Activated CD8-positive, alpha-beta T cell treated with anti-CD3 and anti-CD28 coated beads, Interleukin-2, amount 10 ng/mL, durations not matched to agents 7 days and 5 days (primary cell): ENCODE results near the gene RNF10. TPM values are rescaled to one million over a fixed set of nuclear protein-coding genes. Genes with fewer than 3 reads are reported as not detected.
"Not testable (repeated sequence)": the region's sequence is repeated elsewhere in the genome, so short reads cannot be mapped to it uniquely, and the experiment has no call there.

ENCODE experiments used
- ATAC-seq: fragments of 150-1000 bp; cut with Tn5 transposase; one replicate; pipeline ENCODE4 v1.10.0; 2021; ENCODE audit warnings: moderate library complexity
- CTCF ChIA-PET: fragments of 350-600 bp; sonication (Branson Sonifier 250); formaldehyde crosslinking; loops from one replicate; lab custom pipeline; 2021; ENCODE audit warnings: antibody characterized with exemption; lab: Charles Lee
- POLR2A ChIA-PET: fragments of 350-600 bp; sonication (Branson Sonifier 250); formaldehyde crosslinking; loops from one replicate; lab custom pipeline; 2021; ENCODE audit warnings: antibody characterized with exemption; lab: Charles Lee
- DNase-seq: peaks from one replicate; pipeline ENCODE4 v3.0.0-alpha.2; 2020
- H3K27ac Mint-ChIP-seq: one replicate; pipeline ENCODE4 v1.8.0; 2021; ENCODE audit warnings: mild to moderate bottlenecking, mixed read lengths
- H3K27me3 Mint-ChIP-seq: one replicate; pipeline ENCODE4 v1.8.0; 2021; ENCODE audit warnings: low read depth, mixed read lengths
- H3K36me3 Mint-ChIP-seq: one replicate; pipeline ENCODE4 v1.8.0; 2021; ENCODE audit warnings: low read depth, mixed read lengths
- H3K4me1 Mint-ChIP-seq: one replicate; pipeline ENCODE4 v1.8.0; 2021; ENCODE audit warnings: low read depth, mixed read lengths
- H3K4me3 Mint-ChIP-seq: one replicate; pipeline ENCODE4 v1.8.0; 2021; ENCODE audit warnings: mild to moderate bottlenecking, mixed read lengths
- H3K9me3 Mint-ChIP-seq: one replicate; pipeline ENCODE4 v1.8.0; 2022; ENCODE audit warnings: mixed read lengths; ENCODE audit not compliant: insufficient read depth
- total RNA-seq, 2 experiments: library from RNA; stranded (reverse); gene quantifications; one replicate each; pipeline ENCODE4 v1.2.3, GENCODE V29; 2021

The RNF10 gene
- total RNA-seq, result 100 to 1,000 TPM; 192 to 204 TPM

DNA sequence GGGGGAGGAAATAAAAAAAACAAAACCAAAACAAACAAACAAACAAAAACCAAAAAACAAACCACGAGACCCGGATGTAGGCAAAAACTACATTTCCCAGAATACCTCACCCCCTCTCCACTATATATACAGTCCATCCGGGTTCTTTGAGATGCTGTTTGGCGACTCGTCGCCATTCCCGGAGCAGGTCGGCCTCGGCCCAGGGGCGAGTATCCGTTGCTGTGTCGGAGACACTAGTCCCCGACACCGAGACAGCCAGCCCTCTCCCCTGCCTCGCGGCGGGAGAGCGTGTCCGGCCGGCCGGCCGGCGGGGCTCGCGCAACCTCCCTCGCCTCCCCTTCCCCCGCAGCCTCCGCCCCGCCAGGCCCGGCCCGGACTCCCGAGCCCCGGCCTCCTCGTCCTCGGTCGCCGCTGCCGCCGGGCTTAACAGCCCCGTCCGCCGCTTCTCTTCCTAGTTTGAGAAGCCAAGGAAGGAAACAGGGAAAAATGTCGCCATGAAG is at the start of gene RNF10:
Gene RNF10 (plus strand): TSS at position 154 of the 500 bp plus-strand sequence. CDS start 456 bp downstream, outside the sequence.
- no peaks in the 10 kb centered on the region for H3K27me3 Mint-ChIP-seq
- no peaks in the 10 kb centered on the region for H3K9me3 Mint-ChIP-seq
- ChIA-PET CTCF (interaction anchor here (0.5 to 1.5 kb wide), 3 partner anchors 48 to 430 kb away, joined by 3 to 11 read pairs (median 3); partner anchors contain the start of gene SRSF9), POLR2A (interaction anchor here (0.6 to 1.6 kb wide), 7 partner anchors 9 to 552 kb away, joined by 3 to 6 read pairs (median 4); partner anchors contain the start of genes POP5, RNU4-1 and RNU4-2)
- peaks cover 37% of the 10 kb centered on the region for H3K36me3 Mint-ChIP-seq
- H3K4me3 Mint-ChIP-seq, result peak within 1 kb of the TSS; percentile 88
- peak; percentile 75 for ATAC-seq
- peak within 1 kb of the TSS; percentile 87 for H3K27ac Mint-ChIP-seq
- DNase-seq, result peak; percentile 83
- H3K4me1 Mint-ChIP-seq, result peaks cover 52% of the 10 kb centered on the region

DNA sequence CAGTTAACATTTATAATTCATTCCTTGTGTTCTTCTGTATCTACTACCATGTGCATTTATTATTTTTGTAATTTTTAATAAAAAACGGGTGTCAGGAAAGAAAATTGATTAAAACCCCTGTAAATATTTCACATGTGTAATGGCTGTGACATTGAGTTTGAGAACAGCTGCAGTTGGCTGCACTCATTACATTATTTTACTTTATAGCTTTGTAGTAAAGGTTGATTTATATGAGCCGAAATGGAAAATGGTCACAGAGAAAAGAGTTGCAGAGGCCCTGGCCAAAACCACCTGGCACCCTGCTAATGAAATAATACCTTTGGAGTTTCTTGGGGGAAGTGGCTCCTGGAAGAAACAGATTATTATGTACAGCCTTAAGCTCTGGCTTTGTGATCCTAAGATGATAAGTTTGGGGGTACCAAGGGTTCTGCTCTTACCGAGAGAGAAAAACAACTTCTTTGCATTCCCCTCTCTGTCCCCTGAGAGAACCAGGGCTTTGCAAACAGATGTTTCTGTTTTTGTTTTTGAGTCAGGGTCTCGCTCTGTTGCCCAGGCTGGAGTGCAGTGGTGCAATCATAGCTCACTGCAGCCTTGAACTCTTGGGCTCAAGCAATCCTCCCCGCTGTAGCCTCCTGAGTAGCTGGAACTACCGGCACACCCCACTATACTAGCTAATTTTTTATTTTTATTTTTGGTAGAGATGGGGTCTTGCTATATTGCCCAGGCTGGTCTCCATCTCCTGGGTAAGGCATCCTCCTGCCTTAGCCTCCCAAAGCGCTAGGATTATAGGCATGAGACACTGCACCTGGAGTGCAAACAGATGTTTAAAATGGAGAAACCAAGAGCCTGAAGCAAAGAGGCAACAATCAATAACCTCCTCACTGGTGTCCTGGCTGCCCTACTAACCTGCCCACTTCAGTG is 47.9 kb upstream of the RNF10 start:
- no peak for ATAC-seq
- no peaks in the 10 kb centered on the region for H3K27me3 Mint-ChIP-seq
- POLR2A ChIA-PET, result no interaction called here
- DNase-seq, result no peak
- peaks cover 4% of the 10 kb centered on the region for H3K36me3 Mint-ChIP-seq
- no peaks in the 10 kb centered on the region for H3K9me3 Mint-ChIP-seq
- no peak overlapping the region for H3K27ac Mint-ChIP-seq
- no peaks in the 10 kb centered on the region for H3K4me1 Mint-ChIP-seq
- CTCF ChIA-PET, result interaction anchor here (1.0 to 2.1 kb wide), 3 partner anchors 11 to 20 kb away, joined by 3 to 9 read pairs (median 4); partner anchors contain the start of gene SRSF9
- no peak overlapping the region for H3K4me3 Mint-ChIP-seq

DNA sequence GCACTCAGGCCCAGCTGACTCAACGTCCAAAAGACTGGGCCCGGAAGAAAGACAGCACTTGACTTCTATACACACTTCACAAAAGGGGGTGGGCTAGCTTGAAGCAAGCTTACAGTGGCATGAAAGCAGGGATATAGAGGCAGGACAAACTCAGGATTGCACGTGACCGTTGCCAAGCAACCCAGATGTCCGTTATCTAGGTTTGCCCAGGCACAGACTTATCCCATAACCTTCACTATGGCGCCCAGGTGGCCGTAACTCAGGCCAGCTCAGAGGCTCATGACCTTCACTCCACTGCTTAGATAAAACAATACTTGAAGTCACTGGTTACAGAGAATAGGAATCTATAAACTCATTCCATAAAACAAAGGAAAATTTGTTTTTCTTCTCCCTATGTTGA is 46.6 kb upstream of the RNF10 start:
- ATAC-seq, H3K27ac Mint-ChIP-seq, DNase-seq, H3K36me3 Mint-ChIP-seq, H3K4me3 Mint-ChIP-seq, H3K27me3 Mint-ChIP-seq, H3K9me3 Mint-ChIP-seq, H3K4me1 Mint-ChIP-seq: not testable (repeated sequence)
- POLR2A ChIA-PET, result interaction anchor here (1.6 kb wide), 1 partner anchor 196 kb away, joined by 5 read pairs; no protein-coding TSS in a partner anchor
- CTCF ChIA-PET, result interaction anchor here (0.7 to 2.1 kb wide), 2 partner anchors 12 to 19 kb away, joined by 3 to 9 read pairs; partner anchors contain the start of gene SRSF9

DNA sequence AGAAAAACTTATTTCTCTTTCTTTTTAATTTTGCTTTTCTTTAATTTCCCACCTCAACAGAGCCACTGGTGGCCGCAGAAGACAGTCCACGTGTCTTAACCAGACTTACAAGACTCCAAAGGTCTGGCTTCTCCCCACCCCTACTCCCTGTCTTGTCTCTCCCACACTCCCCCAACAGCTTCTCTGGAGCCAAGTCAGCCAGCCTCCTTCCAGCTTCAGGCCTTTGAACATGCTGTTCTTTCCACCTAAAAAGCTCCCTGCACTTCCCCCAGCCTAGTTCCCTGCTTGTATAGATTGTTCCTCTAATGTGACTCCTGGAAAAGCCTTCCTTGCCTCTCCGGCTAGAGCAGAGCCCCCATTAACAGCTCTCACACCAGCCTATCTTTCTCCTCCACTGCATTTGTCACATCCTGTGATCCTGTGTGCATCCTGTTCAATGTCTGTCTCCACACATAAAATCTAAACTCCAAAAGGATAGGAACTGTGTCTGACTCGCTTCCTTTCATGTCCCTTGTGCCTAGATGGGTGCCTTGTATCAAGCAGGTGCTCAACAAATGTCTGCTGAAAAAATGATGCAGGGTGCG is 46.0 kb upstream of the RNF10 start:
- Mint-ChIP-seq H3K27me3 (no peaks in the 10 kb centered on the region), H3K4me3 (no peak overlapping the region), H3K9me3 (no peaks in the 10 kb centered on the region), H3K4me1 (no peaks in the 10 kb centered on the region), H3K27ac (no peak overlapping the region), H3K36me3 (no peaks in the 10 kb centered on the region)
- CTCF ChIA-PET, result interaction anchor here (0.7 kb wide), 1 partner anchor 11 kb away, joined by 3 read pairs; no protein-coding TSS in a partner anchor
- POLR2A ChIA-PET, result interaction anchor here (1.6 kb wide), 1 partner anchor 197 kb away, joined by 5 read pairs; no protein-coding TSS in a partner anchor
- ATAC-seq (no peak), DNase-seq (no peak)

DNA sequence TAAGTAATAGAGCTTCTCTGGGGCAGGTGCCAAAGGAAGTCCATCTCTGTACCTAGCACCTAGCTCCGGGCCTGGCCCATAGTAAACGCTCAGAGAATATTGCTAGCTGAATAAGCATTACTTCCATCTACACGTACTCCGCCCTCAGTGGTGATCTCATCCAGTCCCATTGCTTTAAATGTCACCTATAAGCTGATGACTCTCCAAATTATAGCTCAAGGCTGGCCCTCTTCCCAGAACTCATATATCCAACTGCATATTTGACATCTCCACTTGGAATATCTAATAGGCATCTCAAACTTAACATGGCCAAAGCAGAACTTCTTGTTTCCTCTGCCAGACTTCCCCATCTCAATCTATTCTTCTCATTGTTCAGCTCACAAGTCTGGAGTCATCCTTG is 45.1 kb upstream of the RNF10 start:
- H3K4me1 Mint-ChIP-seq, result no peaks in the 10 kb centered on the region
- no peak overlapping the region for H3K27ac Mint-ChIP-seq
- CTCF ChIA-PET, result no interaction called here
- no peak overlapping the region for H3K4me3 Mint-ChIP-seq
- no peaks in the 10 kb centered on the region for H3K9me3 Mint-ChIP-seq
- POLR2A ChIA-PET, result interaction anchor here (1.6 kb wide), 1 partner anchor 198 kb away, joined by 5 read pairs; no protein-coding TSS in a partner anchor
- ATAC-seq, result no peak
- H3K36me3 Mint-ChIP-seq, result no peaks in the 10 kb centered on the region
- H3K27me3 Mint-ChIP-seq, result no peaks in the 10 kb centered on the region
- no peak for DNase-seq

DNA sequence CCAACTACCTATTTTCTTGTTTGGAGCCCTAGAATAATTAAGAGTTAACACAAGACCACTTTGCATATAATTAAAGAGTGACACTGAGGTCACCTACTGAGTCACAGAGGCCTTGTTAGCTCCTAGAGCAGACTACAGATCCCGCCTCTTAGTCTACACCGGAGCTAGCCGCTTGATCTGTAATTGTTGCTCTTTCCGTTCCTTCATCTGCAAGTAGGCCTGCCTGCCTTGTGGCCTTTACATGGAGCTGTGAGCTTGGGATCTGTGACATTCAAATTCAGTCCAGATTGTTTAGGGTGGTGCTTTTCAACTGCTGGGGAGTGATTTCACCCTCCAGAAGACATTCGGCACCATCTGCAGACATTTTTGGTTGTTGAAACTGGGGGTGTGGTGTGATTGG is 43.8 kb upstream of the RNF10 start:
- H3K27me3 Mint-ChIP-seq, result no peaks in the 10 kb centered on the region
- no peaks in the 10 kb centered on the region for H3K36me3 Mint-ChIP-seq
- ATAC-seq (no peak), DNase-seq (no peak)
- H3K9me3 Mint-ChIP-seq, result no peaks in the 10 kb centered on the region
- peaks cover 8% of the 10 kb centered on the region for H3K4me1 Mint-ChIP-seq
- no peak overlapping the region for H3K27ac Mint-ChIP-seq
- ChIA-PET CTCF (interaction anchor here (0.6 to 1.6 kb wide), 4 partner anchors 11 to 50 kb away, joined by 3 read pairs; no protein-coding TSS in a partner anchor), POLR2A (no interaction called here)
- H3K4me3 Mint-ChIP-seq, result no peak overlapping the region

DNA sequence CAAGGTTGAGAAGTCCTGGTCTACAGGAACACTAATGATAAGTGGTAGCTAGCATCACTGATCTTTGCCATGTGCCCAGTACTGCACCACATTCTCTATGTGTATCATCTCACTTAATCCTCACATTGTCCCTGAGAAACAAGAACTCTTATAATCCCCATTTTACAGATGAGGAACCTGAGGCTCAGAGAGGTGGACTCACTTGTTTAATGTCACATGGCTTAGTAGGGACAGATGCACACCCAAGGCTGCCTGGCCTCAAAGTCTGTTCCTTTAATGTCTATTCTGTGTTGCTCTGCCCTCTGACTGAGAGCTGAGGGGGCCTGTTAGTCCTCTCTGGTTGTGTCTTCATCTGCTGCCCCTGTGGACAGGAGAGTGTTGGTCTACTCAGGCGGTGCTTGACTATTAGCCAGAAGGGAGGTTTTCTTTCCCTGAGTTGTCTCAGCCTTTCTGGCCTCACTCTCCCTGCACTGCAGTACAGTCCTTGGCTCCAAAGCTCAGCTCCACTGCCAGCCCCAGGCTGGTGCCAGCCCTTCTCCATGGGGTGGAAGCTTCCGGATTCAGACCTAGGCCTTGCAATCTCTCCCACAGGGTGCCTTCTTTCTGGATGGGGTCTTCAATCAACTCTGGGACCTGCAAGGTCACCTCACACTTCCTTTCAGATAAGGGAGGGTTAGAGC is 43.2 kb upstream of the RNF10 start:
- H3K4me3 Mint-ChIP-seq, result no peak overlapping the region
- POLR2A ChIA-PET, result no interaction called here
- no peak for ATAC-seq
- H3K27me3 Mint-ChIP-seq, result no peaks in the 10 kb centered on the region
- DNase-seq, result no peak
- H3K36me3 Mint-ChIP-seq, result no peaks in the 10 kb centered on the region
- peaks cover 10% of the 10 kb centered on the region for H3K4me1 Mint-ChIP-seq
- no peaks in the 10 kb centered on the region for H3K9me3 Mint-ChIP-seq
- CTCF ChIA-PET, result interaction anchor here (0.6 to 1.6 kb wide), 5 partner anchors 8 to 51 kb away, joined by 3 to 4 read pairs (median 3); no protein-coding TSS in a partner anchor
- peak overlapping the region; percentile 9 for H3K27ac Mint-ChIP-seq

DNA sequence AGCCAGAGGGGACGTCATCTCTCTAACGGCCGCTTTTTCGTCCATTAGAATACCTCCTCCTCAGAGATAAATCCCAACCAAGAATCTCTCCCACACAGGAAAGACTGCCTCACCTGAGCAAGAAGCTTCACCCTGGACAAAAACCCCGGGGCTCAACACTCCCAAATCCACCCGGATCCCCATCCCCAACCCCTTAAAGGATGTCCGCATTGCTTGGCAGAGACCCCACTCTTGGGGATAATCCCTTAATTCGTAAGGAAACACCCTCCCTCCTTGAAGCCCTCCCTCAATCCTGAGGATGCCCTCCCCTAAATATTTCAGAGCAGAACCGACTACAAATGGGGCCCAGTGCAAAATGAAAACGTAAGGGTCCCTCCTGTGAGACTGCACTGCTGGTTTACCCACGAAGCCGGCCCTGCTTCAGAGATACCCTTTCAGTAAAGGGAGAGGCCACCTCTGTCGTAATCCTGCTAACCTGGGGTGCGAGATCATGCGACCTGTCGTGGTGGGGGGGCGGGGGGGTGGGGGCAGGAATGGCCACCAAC is 38.9 kb upstream of the RNF10 start:
- H3K27me3 Mint-ChIP-seq, result no peaks in the 10 kb centered on the region
- DNase-seq (no peak), ATAC-seq (peak; percentile 13)
- no peaks in the 10 kb centered on the region for H3K9me3 Mint-ChIP-seq
- CTCF ChIA-PET, result interaction anchor here (1.1 to 2.4 kb wide), 8 partner anchors 16 to 138 kb away, joined by 3 to 21 read pairs (median 6); partner anchors contain the start of gene SRSF9
- peak overlapping the region; percentile 81 for H3K27ac Mint-ChIP-seq
- H3K4me1 Mint-ChIP-seq, result peaks cover 30% of the 10 kb centered on the region
- POLR2A ChIA-PET, result interaction anchor here (0.9 to 3.4 kb wide), 4 partner anchors 26 to 294 kb away, joined by 3 to 19 read pairs (median 3); partner anchors contain the start of genes POP5, RPLP0 and SRSF9
- peaks cover 28% of the 10 kb centered on the region for H3K36me3 Mint-ChIP-seq
- H3K4me3 Mint-ChIP-seq, result peak overlapping the region; percentile 89

DNA sequence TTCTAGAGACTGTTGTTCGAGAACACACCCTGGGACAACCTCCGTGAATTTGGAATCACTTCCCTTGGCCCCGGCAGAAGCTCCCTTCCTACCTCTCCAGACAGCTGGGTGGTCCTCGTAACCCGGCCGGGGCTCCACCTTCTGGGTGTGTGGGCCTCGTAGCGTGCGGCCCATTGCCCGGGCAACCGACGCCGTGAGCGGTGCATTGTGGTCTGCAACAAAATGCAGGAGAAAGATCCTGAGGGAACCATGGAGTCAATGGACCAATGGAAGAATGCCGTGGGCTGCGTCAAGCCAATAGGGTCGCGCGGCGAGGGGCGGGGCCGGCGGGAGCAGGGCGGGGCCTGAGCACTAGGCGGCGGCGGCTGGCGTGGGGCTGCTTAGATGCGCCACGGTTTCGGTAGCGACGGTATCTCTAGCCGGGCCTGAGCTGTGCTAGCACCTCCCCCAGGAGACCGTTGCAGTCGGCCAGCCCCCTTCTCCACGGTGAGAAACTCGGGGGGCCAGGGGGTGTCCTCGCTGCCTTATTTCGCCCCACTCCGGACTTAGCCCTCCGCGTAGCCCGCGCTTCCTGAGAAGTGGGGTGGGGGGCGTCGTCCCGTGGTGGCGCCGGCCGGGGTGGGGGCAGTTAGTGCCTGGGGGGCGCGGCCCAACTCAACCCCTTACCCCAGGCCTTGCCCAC is 38.3 kb upstream of the RNF10 start, which contains the start of gene DYNLL1:
Gene DYNLL1 (plus strand): TSS at position 383 of the 682 bp plus-strand sequence. CDS start 309 bp downstream, outside the sequence.
- H3K4me1 Mint-ChIP-seq, result peaks cover 35% of the 10 kb centered on the region
- ChIA-PET CTCF (interaction anchor here (0.9 to 2.4 kb wide), 8 partner anchors 10 to 139 kb away, joined by 3 to 21 read pairs (median 6); partner anchors contain the start of gene SRSF9), POLR2A (interaction anchor here (0.9 to 3.4 kb wide), 7 partner anchors 23 to 295 kb away, joined by 3 to 19 read pairs (median 3); partner anchors contain the start of genes POP5, RNU4-2, RPLP0 and SRSF9)
- H3K4me3 Mint-ChIP-seq, result peak within 1 kb of the TSS; percentile 89
- peaks cover 33% of the 10 kb centered on the region for H3K36me3 Mint-ChIP-seq
- H3K27me3 Mint-ChIP-seq, result no peaks in the 10 kb centered on the region
- H3K9me3 Mint-ChIP-seq, result no peaks in the 10 kb centered on the region
- DNase-seq, result peak; percentile 97
- peak; percentile 94 for ATAC-seq
- H3K27ac Mint-ChIP-seq, result peak within 1 kb of the TSS; percentile 85
